HCT116 (cell line): Measurements from ENCODE around the gene ACE2. TPM values are rescaled to one million over a fixed set of nuclear protein-coding genes. Genes with fewer than 3 reads are reported as not detected.

ENCODE experiments used
- ATAC-seq: fragments of 200-7000 bp; cut with Tn5 transposase; 2 replicates; pipeline ENCODE4 v1.9.1; 2020; ENCODE audit warnings: mild to moderate bottlenecking, moderate library complexity
- BruUV-seq: library from RNA; stranded (reverse); fragments of 400-500 nt; replicated peaks from 2 replicates; lab custom pipeline; 2021; lab: Mats Ljungman, UMichigan
- CTCF ChIA-PET: fragments of 300-600 bp; sonication (Branson Sonifier 250); formaldehyde crosslinking; loops from one replicate; lab custom pipeline; 2021; ENCODE audit warnings: antibody characterized with exemption; lab: Charles Lee
- POLR2A ChIA-PET: fragments of 300-600, 350-600 bp; sonication (Branson Sonifier 250); formaldehyde crosslinking; loops from one replicate; lab custom pipeline; 2021; ENCODE audit warnings: antibody characterized with exemption; lab: Charles Lee
- RAD21 ChIA-PET, 2 experiments: fragments of 300-600 bp; sonication (Branson Sonifier 250); formaldehyde crosslinking; loops; one replicate each; lab custom pipeline; 2023; ENCODE audit warnings: low total read pairs in 2 of 2; ENCODE audit not compliant: uncharacterized antibody in 2 of 2, unreplicated experiment in 2 of 2, low non-redundant PET in 1 of 2; lab: Charles Lee
- DNase-seq: peaks from one replicate; pipeline ENCODE4 v3.0.0-alpha.2; 2010; ENCODE audit warnings: low read depth, low spot score
- H2AFZ ChIP-seq: fragments of 200-600 bp; shearing (Covaris generic), sonication (generic); 2 replicates; pipeline ENCODE4 v1.6.1; 2017; ENCODE audit warnings: low read depth, mixed run types, mixed read lengths, antibody characterized with exemption, low read length; ENCODE audit not compliant: poor library complexity, severe bottlenecking
- H3K27ac ChIP-seq: 2 replicates; pipeline ENCODE4 v1.5.1; 2012; ENCODE audit warnings: low read depth, low read length
- H3K27me3 ChIP-seq: fragments of 200-600 bp; sonication (generic); 2 replicates; pipeline ENCODE4 v1.6.1; 2016; ENCODE audit warnings: mixed run types, low read length, mixed read lengths; ENCODE audit not compliant: insufficient read depth
- H3K36me3 ChIP-seq, 2 experiments: fragments of 200-500 bp in 1 of 2; fragments of 200-600 bp in 1 of 2; sonication (Bioruptor generic) in 1 of 2; sonication (generic) in 1 of 2; 2 replicates each; pipeline versions ENCODE4 v1.5.1 to v1.6.1; 2014 to 2016; ENCODE audit warnings: low read length in 2 of 2, inconsistent platforms in 1 of 2, mixed read lengths in 1 of 2, mixed run types in 1 of 2; ENCODE audit not compliant: insufficient read depth in 2 of 2, control insufficient read depth in 1 of 2
- H3K4me1 ChIP-seq, 2 experiments: fragments of 200-600 bp in 1 of 2; sonication (generic) in 1 of 2; 2 replicates each; pipeline versions ENCODE4 v1.5.1 to v1.6.1; 2012 to 2017; ENCODE audit warnings: low read length in 2 of 2, inconsistent platforms in 1 of 2, mild to moderate bottlenecking in 1 of 2, mixed read lengths in 1 of 2, mixed run types in 1 of 2, moderate library complexity in 1 of 2; ENCODE audit not compliant: insufficient read depth in 2 of 2, control insufficient read depth in 1 of 2
- H3K4me2 ChIP-seq: fragments of 200-600 bp; sonication (generic); 2 replicates; pipeline ENCODE4 v1.6.1; 2017; ENCODE audit warnings: mixed run types, low read length, mixed read lengths
- H3K4me3 ChIP-seq, 2 experiments: fragments of 200-600 bp in 1 of 2; sonication (generic) in 1 of 2; replicated peaks in 1 of 2; 2 replicates each; pipeline ENCODE4 v1.5.1; 2011 to 2016; ENCODE audit warnings: low read length in 2 of 2, control low read depth in 1 of 2, low read depth in 1 of 2, mild to moderate bottlenecking in 1 of 2, mixed read lengths in 1 of 2, mixed run types in 1 of 2
- H3K79me2 ChIP-seq: fragments of 200-600 bp; sonication (generic); 2 replicates; pipeline ENCODE4 v1.6.1; 2017; ENCODE audit warnings: mild to moderate bottlenecking, mixed run types, low read length, moderate library complexity, mixed read lengths; ENCODE audit not compliant: insufficient read depth
- H3K9ac ChIP-seq: fragments of 200-600 bp; sonication (generic); 2 replicates; pipeline ENCODE4 v1.6.1; 2016; ENCODE audit warnings: low read length, mixed read lengths
- H3K9me2 ChIP-seq: fragments of 200-600 bp; sonication (generic), shearing (Covaris generic); 2 replicates; pipeline ENCODE4 v1.6.1; 2017; ENCODE audit warnings: mixed run types, mild to moderate bottlenecking, moderate library complexity; ENCODE audit not compliant: insufficient read depth
- H3K9me3 ChIP-seq, 2 experiments: fragments of 200-500 bp in 1 of 2; fragments of 200-600 bp in 1 of 2; sonication (Bioruptor generic) in 1 of 2; sonication (generic) in 1 of 2; 2 replicates each; pipeline ENCODE4 v1.6.1; 2014 to 2017; ENCODE audit warnings: low read length in 2 of 2, mixed read lengths in 2 of 2, inconsistent platforms in 1 of 2, low read depth in 1 of 2, mild to moderate bottlenecking in 1 of 2, mixed run types in 1 of 2, moderate library complexity in 1 of 2; ENCODE audit not compliant: control insufficient read depth in 1 of 2, insufficient read depth in 1 of 2
- H4K20me1 ChIP-seq: fragments of 200-600 bp; sonication (generic), shearing (Covaris generic); 2 replicates; pipeline ENCODE4 v1.6.1; 2017; ENCODE audit warnings: mixed run types, mild to moderate bottlenecking, moderate library complexity; ENCODE audit not compliant: insufficient read depth
- EZH2phosphoT487 ChIP-seq: fragments of 200-600 bp; IDR thresholded peaks from 2 replicates; pipeline ENCODE4 v1.6.1; 2018; ENCODE audit warnings: antibody characterized with exemption, borderline replicate concordance
- JUND ChIP-seq: IDR thresholded peaks from 2 replicates; pipeline ENCODE4 v1.6.1; 2012
- POLR2A ChIP-seq: IDR thresholded peaks from 2 replicates; pipeline ENCODE4 v1.7.0; 2011; ENCODE audit warnings: borderline replicate concordance; ENCODE audit not compliant: insufficient read depth, insufficient read length; ENCODE audit errors: extremely low read depth
- ZNF274 ChIP-seq: fragments of 200-500 bp; sonication (Bioruptor generic); IDR thresholded peaks from 2 replicates; pipeline ENCODE4 v1.6.1; 2014; ENCODE audit warnings: mild to moderate bottlenecking, low read depth, low read length, inconsistent platforms
- intact Hi-C: fragments of 100-400 bp; cut with micrococcal nuclease; formaldehyde crosslinking; loops from 2 replicates; pipeline ENCODE4 v1.10.0; 2022
- total RNA-seq: library from RNA; stranded (reverse); gene quantifications from one replicate; pipeline ENCODE4 v1.2.1, GENCODE V29; 2021; ENCODE audit not compliant: unreplicated experiment
- TF ChIP-seq, protein P1 (sequence below): IDR thresholded peaks from 2 replicates; pipeline ENCODE4 v1.6.1; 2012

The ACE2 gene
- total RNA-seq, 1 experiment from 2014 or later, result not detected

DNA sequence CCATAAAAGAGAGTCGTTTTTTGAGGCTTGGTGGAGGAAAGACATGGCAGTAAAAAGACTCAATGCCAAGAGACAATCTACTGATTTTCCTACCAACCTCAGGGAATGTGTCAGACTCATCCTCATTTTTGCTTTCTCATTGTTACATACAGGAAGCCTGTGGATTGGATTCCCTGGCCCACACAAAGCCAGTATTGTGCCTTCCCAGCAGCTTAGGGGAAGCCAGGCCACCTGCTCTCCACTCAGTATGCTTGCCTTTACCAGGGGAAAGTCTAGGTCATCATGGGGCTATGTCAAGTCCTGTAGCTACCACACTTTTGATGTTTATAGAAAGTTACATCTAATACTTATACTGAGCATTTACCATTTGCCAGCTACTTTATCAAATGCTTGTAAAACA lies 89.2 kb downstream of the ACE2 start:
- Histone ChIP-seq H3K4me3 (no peak overlapping the region), H4K20me1 (no peaks in the 10 kb centered on the region), H3K9me3 (no peaks in the 10 kb centered on the region), H3K9me2 (no peaks in the 10 kb centered on the region), H3K27me3 (no peaks in the 10 kb centered on the region), H3K4me2 (no peak overlapping the region), H3K79me2 (no peaks in the 10 kb centered on the region), H3K27ac (no peak overlapping the region), H3K36me3 (no peaks in the 10 kb centered on the region), H2AFZ (no peak overlapping the region), H3K9ac (no peak overlapping the region), H3K4me1 (no peaks in the 10 kb centered on the region)
- TF ChIP-seq EZH2phosphoT487 (no peak), POLR2A (no peak), JUND (no peak), ZNF274 (no peak)
- TF ChIP-seq, protein P1, sequence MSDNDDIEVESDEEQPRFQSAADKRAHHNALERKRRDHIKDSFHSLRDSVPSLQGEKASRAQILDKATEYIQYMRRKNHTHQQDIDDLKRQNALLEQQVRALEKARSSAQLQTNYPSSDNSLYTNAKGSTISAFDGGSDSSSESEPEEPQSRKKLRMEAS, result no peak
- ChIA-PET RAD21 (no interaction called here), CTCF (no interaction called here), POLR2A (no interaction called here)
- ATAC-seq (no peak), DNase-seq (no peak)
- no TSS peak for BruUV-seq
- intact Hi-C loops, result no loop called here

Other genes with a start within 250 kb of the ACE2 start
- gene VEGFD, start 216.5 kb downstream of the ACE2 start, total RNA-seq, result 0.37 TPM
- gene PIR, start 107.6 kb downstream of the ACE2 start, total RNA-seq, result 27.5 TPM
- gene BMX, start 100.2 kb downstream of the ACE2 start, total RNA-seq, result not detected
- gene CLTRN, start 63.8 kb upstream of the ACE2 start, total RNA-seq, result 0.25 TPM
- 5.5 TPM for gene CA5B, start 137.3 kb upstream of the ACE2 start, total RNA-seq
- gene ZRSR2, start 189.5 kb upstream of the ACE2 start, total RNA-seq, result 4.6 TPM